HG03439 (cell line): Measurements from ENCODE around the gene MFAP1.
"Not testable (repeated sequence)": the region's sequence is repeated elsewhere in the genome, so short reads cannot be mapped to it uniquely, and the experiment has no call there.

Experiments used
- ATAC-seq: cut with Tn5 transposase; IDR thresholded peaks from one replicate; pipeline ENCODE4 v1.9.1; 2021; ENCODE audit warnings: mild to moderate bottlenecking, moderate library complexity; ENCODE audit not compliant: unreplicated experiment

MFAP1 gene

DNA sequence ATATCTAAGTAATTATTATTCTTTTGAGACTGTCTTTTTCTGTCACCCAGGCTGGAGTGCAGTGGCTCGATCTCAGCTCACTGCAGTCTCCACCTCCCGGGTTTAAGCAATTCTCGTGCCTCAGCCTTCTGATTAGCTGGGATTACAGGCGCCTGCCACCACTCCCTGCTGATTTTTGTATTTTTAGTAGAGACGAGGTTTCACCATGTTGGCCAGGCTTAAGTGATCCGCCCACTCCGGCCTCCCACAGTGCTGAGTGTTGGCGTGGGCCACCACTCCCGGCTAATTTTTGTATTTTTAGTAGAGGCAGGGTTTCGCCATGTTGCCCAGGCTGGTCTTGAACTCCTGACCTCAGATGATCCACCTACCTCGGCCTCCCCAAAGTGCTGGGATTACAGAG is 815 bp upstream of the MFAP1 start:
- ATAC-seq = not testable (repeated sequence)

DNA sequence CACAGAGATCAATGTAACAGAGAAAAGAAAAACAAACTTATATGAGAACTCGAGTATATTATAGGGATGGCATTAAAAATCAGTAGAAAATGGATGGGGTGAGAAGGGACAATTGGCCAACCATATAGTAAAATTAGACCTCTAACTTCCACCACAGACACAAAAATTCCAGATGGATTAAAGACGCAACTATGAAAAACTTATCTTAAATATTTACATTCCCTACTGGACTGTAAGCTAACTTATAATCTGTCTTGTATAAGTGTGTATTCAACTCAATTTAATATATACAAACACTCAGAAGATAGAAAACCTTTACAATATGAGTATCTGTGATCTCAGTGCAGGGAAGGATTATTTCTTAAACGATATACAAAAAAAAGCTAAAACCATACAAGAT is 3.0 kb downstream of the MFAP1 start:
- no peak for ATAC-seq

DNA sequence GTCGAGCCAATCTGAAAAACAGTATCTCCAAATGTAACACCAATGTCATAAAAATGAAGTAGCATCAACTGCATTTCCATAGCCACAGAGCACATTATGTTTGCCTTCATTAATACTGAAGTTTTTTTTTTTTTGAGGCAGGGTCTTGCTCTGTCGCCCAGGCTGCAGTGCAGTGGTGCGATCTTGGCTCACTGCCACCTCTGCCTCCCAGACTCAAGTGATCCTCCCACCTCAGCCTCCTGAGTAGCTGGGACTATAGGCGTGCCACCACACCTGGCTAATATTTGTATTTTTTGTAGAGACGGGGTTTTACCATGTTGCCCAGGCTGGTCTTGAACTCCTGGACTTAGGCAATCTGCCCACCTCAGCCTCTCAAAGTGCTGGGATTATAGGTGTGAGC is 9.4 kb downstream of the MFAP1 start:
- ATAC-seq = not testable (repeated sequence)

DNA sequence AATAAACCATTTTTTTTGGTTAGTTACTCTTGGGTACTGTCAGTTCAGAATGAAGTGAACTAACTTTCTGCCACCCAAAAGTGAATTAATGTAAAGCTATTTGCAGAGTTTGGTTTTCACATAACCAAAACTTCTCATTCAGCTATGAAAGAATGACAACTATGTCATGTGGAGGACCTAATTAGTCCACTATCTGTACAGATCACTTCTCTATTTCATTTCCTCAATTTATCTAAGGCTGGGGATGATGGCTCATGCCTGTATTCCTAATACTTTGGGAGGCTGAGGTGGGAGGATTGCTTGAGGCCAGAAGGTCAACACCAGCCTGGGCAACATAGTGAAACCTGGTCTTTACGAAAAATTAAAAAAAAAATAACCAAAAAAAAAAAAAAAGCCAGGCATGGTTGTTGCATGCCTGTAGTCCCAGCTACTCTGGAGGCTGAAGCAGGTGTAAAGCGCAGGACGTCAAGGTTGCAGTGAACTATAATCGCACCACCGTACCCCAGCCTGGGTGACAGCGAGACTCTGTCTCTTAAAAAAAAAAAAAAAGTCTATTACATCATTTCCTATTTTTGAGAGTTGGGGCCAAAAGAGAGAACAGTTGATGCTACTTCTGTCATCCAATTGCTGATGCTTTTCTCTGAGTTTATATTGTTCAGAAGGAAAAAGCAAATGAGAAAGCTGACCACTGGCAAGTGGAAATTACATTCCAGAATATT is 15.4 kb downstream of the MFAP1 start:
- ATAC-seq = peak; percentile 60

DNA sequence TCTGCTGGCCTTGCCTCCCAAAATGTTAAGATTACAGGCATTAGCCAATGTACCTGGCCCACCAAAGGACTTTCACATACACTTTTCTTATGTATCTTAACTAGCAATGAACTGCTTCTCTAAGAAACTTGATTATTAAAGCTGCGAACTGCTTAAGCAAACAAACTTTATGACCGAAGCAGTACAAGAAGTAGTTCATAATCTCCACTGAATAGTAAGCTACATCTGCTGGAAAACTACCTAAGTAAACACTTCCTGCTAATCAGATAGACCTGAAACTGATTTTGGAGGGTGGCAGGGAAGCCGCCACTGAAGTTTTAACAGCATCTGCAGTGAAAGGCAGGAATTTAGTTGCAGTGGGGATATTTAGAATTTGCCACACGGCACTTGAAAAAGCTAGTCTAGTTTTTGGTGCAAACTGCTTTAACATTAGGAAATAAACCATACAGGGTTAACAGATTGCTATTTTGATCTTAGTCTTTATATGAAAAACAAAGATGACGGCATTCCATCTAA is 16.0 kb downstream of the MFAP1 start:
- ATAC-seq = no peak

DNA sequence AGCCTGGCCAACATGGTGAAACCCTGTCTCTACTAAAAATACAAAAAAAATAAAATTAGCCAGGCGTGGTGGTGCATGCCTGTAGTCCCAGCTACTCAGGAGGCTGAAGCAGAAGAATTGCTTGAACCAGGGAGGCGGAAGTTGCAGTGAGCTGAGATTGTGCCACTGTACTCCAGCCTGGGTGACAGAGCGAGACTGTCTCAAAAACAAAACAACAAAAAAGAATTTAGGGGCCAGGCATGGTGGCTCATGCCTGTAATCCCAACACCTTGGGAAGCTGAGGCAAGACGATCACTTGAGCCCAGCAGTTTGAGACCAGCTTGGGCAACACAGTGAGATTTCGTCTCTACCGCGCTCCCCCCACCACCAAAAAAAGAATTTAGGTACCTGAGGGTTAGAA is 21.8 kb downstream of the MFAP1 start:
- not testable (repeated sequence) for ATAC-seq

DNA sequence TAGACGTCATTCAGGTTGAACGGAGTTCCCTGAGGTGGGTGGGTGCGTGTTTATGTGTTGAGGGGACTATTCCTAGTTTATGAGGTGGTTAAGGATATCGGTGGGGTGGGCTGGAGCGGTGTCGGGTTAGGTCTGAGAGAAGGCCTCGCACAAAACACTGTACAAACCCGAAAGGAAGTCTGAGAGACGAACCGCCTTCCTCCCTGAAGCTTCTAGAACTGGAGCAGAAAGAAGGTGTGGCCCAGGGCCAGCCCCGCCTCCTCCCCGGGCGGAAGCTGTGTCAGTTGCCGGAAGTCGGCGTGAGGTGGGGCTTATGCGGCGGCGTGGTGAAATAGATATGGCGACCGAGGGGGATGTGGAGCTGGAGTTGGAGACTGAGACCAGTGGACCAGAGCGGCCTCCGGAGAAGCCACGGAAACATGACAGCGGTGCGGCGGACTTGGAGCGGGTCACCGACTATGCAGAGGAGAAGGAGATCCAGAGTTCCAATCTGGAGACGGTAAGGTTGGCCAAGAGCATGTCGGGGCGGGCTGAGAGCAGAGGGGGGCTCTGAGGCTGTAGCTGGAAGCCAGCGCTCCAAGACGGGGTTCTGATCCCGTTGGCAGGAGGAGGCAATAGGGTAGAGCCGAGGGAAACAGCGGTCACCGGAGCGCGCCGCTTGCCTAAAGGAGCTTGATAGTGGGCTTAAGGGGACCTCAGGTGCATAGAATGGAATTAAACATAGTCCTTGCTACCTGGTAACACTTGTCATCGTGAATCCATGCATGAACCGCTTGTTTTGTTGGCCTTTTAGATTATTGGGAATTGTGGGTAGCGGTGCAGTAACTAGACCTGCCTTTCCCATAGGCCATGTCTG is 24.0 kb downstream of the MFAP1 start, which contains the start of gene HYPK:
HYPK (plus strand) TSS at position 314 of the 856 bp plus-strand sequence; CDS start at position 338, 24 bp downstream.
- peak; percentile 68 for ATAC-seq

DNA sequence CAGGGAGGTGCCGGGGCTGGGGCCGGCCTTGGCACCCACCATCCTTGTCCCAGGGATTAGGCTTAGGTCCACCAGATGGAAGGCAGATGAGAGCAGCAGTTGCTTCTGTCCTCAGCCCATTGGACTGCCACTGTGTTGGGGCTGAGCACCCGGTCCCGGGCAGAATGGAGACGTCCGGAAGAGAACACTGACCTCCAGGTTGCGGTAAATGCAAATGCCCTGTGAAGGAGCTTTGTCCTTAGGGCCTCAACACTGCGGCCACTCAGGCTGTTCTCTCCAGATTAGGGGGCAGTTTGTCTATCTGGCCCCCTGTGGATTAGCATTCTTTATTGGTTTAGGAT is 24.6 kb downstream of the MFAP1 start, which contains the start of gene SERINC4:
SERINC4 (minus strand) TSS at position 276 of the 341 bp plus-strand sequence; CDS start at position 42, 234 bp downstream.
- no peak for ATAC-seq

DNA sequence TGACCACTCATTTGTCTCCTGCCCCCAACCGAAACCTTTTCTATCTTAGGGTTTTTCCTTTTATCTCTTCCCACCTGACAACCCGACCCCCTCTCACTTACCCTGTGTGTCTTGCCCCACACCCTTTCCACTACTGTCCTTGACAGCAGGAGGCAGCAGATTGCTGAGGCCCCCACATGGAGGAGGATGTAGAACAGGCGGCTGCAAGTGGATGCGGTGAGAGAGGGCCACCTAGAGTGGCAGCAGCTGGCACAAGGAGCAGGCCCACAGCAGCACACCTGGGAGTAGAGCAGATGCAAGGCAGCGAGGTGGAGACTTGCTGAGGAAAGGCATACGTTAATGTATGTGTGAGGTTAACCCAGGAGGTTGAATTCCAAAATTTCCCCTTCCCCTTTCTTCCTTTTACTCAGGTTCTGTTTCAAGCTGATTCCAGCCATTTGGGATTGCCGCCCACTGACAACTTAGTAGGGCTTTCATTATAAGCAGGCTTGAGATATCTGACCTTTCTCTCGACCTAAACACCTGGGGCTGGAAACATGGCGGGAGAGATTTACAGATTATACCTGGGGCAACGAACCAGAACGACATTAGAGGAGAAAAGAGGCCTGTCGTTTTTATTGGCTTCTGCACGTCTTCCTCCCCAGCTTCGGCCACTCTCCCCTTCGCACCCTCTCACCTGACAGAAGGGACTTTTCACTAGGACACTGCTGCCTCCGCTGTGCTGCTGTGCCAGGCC is 25.1 kb downstream of the MFAP1 start:
- no peak for ATAC-seq

DNA sequence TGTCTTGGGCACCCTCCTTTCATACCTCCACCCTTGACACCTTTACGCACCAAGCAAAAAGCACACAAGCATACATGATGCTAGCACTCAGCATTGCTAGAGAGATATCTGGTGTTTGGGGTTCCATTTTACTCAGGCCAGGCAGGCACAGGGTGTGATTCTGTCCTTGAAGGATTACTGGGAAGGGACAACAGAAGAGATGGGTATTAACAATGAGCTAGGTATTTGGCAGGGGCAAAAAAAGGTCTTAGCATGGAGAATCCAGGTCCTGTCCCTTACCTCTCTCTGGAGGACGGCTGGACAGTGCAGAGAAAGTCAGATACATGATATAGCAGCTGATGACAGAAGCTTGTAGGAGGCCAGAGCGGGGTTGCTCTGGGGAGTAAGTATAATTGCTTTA is 27.9 kb downstream of the MFAP1 start:
- no peak for ATAC-seq

DNA sequence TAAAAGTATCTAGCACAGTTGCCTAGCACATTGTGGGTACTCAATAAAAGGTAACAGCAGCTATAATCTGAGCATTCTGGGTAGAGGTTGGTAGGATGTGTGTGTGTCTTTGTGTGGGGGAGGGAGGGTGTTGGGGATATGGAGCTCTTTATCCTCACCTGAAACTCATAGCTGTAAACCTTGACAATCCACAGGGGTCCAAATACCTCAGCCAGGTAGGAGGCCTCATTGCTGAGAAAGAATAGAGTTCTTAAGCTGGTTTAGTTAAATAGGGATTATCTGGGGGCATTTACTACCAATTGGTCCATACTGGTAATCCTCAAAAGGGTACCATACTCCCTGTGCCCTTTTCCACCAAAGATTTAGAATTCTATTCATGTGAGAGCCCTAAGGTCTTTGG is 28.5 kb downstream of the MFAP1 start:
- no peak for ATAC-seq

DNA sequence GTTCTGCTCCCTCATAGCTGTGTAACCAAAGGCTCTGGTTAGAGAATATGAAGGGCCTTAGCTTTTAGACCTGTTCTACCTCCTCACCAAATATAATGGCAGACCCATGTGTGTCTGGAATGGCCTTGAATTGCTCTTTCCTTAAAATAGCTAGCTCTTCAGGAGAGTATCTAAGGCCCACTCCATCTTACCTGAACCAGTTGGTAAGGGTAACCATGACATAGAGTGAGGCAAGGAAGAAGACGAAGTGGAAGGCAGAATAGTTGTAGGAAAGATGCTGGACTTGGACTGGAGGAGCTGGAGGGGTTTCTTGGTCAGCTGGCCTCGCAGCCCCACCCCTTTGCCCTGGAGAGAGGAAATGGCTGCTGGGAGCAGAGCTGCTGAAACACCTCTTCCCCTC is 29.3 kb downstream of the MFAP1 start:
- no peak for ATAC-seq

DNA sequence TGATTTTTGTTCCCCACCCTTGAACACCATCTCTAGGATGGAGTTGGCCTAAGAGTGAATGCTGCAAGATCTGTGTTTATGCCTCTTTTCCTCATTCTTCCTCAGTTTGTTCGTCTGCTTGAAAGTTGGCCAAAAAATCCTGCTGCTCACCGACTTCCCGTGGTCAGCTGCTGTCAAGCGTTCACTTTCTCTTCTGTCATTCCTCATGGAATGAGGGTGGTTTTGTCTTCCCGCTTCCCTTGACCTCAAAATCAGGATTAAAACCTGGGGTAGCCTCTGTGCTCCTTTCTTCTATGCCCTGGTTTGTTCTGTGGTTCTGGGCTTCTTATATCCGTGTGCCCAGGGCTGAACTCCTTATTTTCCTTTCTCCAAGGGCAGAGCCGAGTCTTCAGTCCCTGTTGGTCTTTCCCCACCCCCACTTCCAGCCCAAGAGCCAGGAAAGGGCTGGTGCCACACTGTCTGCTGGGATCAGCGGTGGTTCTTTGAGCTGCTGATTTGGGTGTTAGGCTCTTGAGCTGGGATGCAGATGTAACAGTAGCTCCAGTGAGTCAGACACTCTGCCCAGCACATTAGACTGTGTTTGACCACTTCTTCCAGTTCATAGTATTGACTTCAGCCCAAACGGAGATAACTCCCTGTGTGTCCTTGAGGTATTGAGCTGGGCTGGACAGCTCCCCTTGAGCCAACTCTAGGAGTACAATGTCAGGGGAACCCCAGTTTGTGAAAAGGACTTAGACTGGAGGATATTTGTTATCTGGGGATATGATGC is 30.0 kb downstream of the MFAP1 start:
- no peak for ATAC-seq

DNA sequence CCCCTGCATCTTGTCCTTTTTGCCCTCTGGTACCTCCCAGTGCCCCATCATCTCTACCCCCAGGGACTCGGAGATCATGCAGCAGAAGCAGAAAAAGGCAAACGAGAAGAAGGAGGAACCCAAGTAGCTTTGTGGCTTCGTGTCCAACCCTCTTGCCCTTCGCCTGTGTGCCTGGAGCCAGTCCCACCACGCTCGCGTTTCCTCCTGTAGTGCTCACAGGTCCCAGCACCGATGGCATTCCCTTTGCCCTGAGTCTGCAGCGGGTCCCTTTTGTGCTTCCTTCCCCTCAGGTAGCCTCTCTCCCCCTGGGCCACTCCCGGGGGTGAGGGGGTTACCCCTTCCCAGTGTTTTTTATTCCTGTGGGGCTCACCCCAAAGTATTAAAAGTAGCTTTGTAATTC is 30.8 kb downstream of the MFAP1 start:
- no peak for ATAC-seq

DNA sequence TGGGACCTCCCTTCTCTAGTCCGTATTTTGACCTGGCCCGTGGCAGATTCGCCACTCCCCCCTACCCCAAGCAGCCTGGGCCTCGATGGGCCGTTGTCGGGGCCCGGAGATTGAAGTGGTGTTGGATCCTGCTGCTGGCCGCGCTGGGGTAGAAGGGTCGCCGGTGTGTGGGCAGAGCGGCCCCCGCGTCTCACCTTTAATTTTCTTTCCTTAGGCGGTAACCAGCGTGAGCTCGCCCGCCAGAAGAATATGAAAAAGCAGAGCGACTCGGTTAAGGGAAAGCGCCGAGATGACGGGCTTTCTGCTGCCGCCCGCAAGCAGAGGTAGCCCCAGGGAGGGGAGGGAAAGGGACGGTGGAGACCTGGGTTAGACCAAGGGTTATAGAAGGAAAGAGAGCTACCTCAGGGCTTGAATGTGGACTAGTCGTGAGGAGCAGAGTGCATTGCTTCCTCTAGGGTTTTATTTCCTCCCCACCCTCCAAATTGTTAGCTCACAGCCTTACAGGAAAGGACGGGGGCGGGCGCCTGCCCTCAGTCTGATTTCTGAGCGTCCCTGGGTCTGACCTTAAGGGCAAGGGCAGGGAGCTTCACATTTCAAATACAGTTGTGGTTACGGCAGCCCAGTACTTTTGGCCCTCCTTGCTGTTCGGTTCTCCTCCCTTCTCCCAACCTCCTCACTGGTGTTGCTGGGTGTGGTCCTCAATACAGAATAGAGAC is 31.6 kb downstream of the MFAP1 start:
- ATAC-seq = no peak

DNA sequence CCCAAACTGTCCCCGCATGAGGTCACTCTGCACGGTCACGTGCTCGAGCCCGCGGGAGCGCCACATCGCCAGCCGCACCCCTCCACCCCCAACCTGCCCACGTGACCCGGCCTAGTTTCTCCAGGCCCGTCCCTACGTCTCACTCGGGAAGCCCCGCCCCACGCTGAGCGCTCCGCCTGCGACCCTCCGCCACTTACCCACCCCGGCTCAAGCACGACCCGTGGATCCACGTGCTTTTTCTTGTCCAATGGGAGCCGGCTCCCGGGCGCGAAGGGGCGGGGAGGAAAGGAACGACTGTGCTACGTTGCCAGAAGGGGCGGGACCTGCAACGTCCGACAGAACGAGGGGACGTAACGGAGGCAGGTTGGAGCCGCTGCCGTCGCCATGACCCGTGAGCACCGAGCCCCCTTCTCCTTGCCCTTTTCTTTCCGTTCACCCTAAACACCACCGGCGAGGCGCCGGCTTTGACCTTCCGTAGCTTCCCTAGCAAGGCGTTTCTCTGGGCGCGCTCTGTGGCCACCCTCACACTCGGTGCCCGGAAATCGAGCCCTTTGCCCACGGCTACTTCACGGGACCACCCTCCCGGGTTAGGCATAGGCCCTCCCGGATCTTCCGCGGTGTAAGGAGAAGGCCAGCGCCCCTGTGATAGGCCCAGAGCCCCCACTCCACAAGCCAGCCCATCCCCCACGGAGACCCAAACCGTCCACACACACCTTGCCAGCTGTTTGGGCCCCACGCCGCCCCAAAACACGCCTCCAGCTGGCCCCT is 32.3 kb downstream of the MFAP1 start, which contains the start of gene SERF2:
SERF2 (plus strand) TSS at position 328 of the 768 bp plus-strand sequence; CDS start at position 385, 57 bp downstream.
- peak; percentile 83 for ATAC-seq

DNA sequence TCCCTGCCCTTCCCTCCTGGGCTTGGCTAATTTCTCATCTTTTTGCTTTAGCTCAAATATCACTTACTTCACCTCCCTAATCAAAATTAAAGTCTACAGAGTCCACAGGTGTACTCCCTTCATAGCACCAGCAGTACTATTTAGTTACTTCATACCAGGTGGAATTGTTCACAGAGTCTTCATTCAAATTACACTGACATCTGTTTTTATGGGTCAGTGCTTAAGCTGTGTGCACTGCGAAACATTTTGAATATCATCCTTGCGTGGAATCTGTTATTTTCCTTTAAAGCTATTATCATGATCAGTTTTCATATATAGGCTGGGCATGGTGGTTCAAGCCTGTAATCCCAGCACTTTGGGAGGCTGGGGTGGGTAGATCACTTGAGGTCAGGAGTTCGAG is 35.1 kb downstream of the MFAP1 start:
- no peak for ATAC-seq

DNA sequence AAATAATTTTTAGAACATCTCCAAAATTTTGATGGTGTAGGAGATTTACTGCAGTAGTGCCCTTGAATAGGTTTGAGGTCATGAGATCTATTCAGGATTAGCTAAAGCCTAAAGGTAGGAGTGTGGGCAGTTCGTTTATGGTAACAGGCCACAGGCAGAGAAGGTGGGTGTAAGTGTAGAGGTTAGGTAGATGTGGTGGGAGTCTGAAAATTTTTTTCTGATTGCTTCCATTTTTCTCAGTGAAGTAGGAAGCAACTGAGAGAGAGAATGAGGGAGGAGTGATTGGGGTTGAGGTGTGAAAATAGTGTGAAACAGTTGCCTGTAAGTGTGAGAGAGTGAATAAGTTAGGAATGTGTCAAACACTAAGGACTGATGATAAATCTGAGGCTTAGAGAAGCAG is 45.5 kb downstream of the MFAP1 start:
- ATAC-seq = no peak
